Erythroblast (primary cell): ENCODE data around the gene PSMD4.

ENCODE experiments used
- GATA1 ChIP-seq: IDR thresholded peaks from 2 replicates; pipeline ENCODE4 v1.6.1; 2011; ENCODE audit warnings: low read depth, mild to moderate bottlenecking, control low read depth, low read length, moderate library complexity
- POLR2A ChIP-seq: IDR thresholded peaks from 2 replicates; pipeline ENCODE4 v1.6.1; 2011; ENCODE audit warnings: mild to moderate bottlenecking, low read length

GRCh38 chr1:151292207-151293030 lies 37.9 kb downstream of the PSMD4 start:
- TF ChIP-seq POLR2A (peak; percentile 43), GATA1 (no peak)
